LNCaP clone FGC (cell line): ENCODE data around the gene RANBP10.

ENCODE experiments used
- DNase-seq: peaks from one replicate; pipeline ENCODE4 v3.0.0-alpha.2; 2011; ENCODE audit warnings: low read depth
- H3K4me3 ChIP-seq: 2 replicates; pipeline ENCODE4 v1.5.1; 2011; ENCODE audit warnings: mild to moderate bottlenecking, low read depth, low read length, control low read depth
- CTCF ChIP-seq: IDR thresholded peaks from 2 replicates; pipeline ENCODE4 v1.5.1; 2012; ENCODE audit warnings: mild to moderate bottlenecking; ENCODE audit not compliant: control insufficient read depth, insufficient read depth; ENCODE audit errors: extremely low read depth

RANBP10 gene

GRCh38 chr16:67675579-67675935, 130.8 kb downstream of the RANBP10 start:
- TF ChIP-seq CTCF, result no peak
- H3K4me3 ChIP-seq, result no peak overlapping the region
- DNase-seq, result no peak

- TF ChIP-seq CTCF, result no peak
- H3K4me3 ChIP-seq, result no peak overlapping the region
- no peak for DNase-seq
Observed at GRCh38 chr16:67674851-67675578, 131.3 kb downstream of the RANBP10 start.

- peak; percentile 74 for DNase-seq
- no peak overlapping the region for H3K4me3 ChIP-seq
Observed at GRCh38 chr16:67673712-67674580, 132.4 kb downstream of the RANBP10 start.

More at GRCh38 chr16:67673712-67674580, 132.4 kb downstream of the RANBP10 start:
- no peak for TF ChIP-seq CTCF
